GM12864 (cell line): ENCODE measurements around the gene HIPK2.

Experiments
- DNase-seq: peaks from one replicate; pipeline ENCODE4 v3.0.0-alpha.2; 2011; ENCODE audit warnings: low read depth
- H3K4me3 ChIP-seq: 2 replicates; pipeline ENCODE4 v1.5.1; 2011; ENCODE audit warnings: mild to moderate bottlenecking, low read depth, low read length, control low read depth
- TF ChIP-seq, protein P1 (sequence below): IDR thresholded peaks from 2 replicates; pipeline ENCODE4 v1.5.1; 2011; ENCODE audit warnings: low read depth, mild to moderate bottlenecking, moderate library complexity, low read length, control low read depth, inconsistent platforms; ENCODE audit errors: missing control alignments

The HIPK2 gene

DNA sequence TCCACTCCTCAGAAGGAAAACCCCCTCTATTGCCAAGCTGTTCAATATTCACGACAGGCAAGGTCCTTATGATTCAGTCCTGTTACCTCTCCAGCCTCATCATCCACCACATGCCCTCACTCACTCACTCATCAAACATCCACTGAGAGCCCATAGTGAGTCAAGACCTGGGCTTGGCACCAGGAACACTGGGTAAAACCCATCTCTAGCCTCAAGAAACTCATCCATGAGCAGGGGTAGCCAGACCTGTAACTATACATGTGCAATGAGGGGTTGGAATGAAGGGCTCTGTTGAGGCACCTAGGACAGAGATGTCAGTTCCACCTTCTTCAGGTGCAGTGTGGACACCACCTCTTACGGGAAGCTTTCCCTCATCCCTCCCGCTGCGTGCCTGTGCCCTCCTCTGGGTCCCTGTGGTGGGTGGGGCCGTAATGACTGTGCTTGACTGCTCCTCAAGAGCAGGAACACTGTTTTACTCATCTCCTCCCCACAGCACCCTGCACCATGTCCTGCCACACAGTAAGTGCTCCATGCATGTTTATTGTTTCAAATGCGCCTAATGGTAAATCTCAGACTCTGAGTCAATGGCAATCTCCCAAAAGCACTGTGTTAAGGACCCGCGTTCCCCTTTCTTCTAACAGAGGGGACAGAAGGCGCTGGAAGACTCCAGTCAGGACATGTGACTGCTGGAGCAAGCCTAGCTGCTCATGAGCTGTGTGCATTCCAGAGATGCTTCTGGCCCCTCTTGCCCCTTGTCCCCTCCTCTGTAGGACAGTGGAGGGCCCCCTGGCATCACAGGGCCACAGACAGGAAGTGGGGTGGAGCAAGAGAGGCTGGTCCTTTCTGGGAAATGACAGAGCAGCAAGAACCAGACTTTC lies 95.4 kb downstream of the HIPK2 start:
- no peak overlapping the region for H3K4me3 ChIP-seq
- TF ChIP-seq, protein P1, sequence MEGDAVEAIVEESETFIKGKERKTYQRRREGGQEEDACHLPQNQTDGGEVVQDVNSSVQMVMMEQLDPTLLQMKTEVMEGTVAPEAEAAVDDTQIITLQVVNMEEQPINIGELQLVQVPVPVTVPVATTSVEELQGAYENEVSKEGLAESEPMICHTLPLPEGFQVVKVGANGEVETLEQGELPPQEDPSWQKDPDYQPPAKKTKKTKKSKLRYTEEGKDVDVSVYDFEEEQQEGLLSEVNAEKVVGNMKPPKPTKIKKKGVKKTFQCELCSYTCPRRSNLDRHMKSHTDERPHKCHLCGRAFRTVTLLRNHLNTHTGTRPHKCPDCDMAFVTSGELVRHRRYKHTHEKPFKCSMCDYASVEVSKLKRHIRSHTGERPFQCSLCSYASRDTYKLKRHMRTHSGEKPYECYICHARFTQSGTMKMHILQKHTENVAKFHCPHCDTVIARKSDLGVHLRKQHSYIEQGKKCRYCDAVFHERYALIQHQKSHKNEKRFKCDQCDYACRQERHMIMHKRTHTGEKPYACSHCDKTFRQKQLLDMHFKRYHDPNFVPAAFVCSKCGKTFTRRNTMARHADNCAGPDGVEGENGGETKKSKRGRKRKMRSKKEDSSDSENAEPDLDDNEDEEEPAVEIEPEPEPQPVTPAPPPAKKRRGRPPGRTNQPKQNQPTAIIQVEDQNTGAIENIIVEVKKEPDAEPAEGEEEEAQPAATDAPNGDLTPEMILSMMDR, result no peak
- no peak for DNase-seq

DNA sequence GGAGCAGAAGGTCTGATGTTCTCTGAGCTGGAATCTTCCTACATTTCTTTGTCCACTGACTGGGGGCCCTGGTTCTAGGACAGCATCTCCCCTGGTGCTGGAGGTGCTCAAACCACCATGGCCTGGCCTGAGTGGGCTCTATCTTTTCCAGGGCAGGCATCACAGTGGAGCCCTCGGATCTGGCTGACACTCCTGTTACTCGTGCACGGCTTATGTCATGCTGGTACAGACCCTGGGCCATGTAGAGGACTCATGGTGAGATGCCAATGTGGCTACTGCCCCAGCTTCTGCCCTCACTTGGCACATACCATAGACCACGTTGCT lies 96.0 kb downstream of the HIPK2 start:
- no peak overlapping the region for H3K4me3 ChIP-seq
- no peak for DNase-seq
- TF ChIP-seq, protein P1, result no peak

DNA sequence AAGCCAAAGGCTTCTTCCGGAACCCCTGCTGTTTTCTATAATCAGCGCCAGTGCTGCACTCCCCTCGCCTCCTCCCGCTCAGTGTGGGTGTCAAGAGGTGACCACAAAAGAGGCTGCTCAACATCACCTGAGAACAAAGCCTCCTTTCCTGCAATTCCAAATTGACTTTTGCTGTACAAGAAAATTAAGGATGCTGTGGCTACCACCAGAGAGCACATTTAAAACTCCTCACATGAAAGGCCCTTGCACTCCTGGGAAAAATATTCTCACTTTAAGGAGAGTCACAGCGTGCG lies 96.4 kb downstream of the HIPK2 start:
- TF ChIP-seq, protein P1, result no peak
- no peak overlapping the region for H3K4me3 ChIP-seq
- DNase-seq, result no peak

DNA sequence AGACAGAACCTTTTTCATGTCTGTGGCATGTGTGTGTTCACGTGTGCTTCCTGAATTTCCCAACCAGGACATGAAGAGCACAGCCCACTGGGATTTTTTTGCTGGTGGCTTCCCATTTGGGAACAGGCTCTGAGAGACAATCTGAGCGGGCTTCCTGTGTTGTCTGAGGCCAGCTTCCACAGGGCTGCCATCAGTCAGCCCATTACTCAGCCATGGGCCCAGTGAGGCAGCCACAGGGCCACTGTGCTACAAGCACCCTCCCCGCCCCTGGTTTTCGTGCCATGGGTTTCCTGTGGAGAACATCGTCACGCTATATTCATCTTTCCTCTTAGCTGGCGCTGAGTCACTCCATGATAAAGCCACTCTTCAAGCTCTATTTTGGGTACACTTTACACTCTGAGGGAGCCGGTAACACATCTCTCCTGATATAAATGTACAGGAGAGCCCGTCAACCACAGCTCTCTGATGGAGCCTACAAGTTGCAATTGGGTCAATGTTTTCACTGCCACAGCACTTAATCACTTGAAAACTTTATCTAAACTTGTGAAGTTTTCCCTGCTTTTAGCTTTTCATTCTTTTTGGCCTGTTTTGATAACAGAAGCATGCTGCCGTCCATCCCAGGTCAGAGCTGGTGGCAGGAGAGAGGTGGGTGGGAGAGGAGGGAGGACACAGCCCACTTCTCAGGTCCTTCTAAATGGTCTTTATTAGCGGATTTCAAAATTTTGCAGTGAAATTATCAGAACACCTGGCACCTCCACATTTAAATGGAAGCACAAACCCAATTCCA lies 96.9 kb downstream of the HIPK2 start:
- H3K4me3 ChIP-seq, result no peak overlapping the region
- no peak for DNase-seq
- TF ChIP-seq, protein P1, result no peak

DNA sequence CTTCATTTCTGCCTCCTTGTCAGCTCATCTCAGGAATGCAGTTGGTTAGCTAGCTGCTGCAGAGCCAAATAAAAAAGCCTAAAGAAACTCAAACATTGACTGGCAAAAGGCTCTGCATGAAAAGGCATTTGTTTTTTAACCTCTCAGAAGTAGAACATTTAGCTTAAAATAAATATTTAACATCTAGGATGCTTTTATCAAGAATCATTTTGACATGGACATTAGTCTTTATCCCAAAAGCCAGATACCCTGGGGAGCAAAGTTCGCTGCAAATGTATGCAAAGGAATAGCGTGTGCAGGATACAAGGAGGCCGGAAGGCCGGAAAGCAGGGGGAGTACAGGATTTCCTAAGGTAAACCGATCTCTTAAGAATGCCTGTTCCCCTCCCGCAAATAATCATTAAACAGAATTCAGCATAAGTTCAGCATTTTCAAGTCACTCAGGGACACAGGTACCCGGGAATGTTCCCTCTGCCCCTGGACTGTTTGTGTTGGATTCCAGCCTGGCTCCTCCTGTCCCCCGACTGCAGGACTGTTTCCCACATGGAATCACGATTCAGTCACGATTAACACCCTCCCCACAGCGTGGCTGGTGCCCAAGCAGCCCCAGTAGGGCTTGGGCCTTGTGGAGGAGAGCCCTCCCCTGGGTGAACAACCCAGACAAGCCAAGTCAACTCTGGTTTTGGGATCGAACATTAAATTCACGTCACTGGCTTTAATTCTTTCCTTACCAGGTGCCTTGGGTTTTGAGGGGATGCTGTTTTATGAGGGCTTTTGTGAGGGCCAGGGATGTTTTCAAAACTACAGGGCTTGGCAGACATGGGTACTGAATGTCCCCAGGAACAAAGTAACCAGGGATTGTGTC lies 97.8 kb downstream of the HIPK2 start:
- TF ChIP-seq, protein P1, result no peak
- DNase-seq, result no peak
- no peak overlapping the region for H3K4me3 ChIP-seq

DNA sequence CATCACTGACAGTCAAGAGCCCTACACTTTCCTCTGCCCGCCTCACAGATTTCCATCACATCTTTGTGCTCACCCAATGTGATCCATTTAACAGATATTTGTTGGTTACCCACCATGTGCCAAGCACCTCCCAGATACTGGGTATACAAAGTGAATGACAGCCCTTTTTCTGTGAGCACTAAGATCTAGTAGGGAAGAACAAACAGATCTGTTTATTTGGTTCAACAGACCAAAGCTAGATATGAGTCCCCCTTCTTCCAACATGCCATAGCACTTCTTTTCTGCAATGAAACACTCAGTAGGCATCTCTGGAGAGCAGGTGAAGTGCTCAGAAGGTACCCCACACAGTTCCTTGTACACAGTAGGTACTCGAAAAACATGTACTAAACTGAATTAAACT lies 101.4 kb downstream of the HIPK2 start:
- no peak for DNase-seq
- H3K4me3 ChIP-seq, result no peak overlapping the region
- TF ChIP-seq, protein P1, result no peak
